B cell (primary cell): Measurements from ENCODE around the gene DNAH10. TPM values are rescaled to one million over a fixed set of nuclear protein-coding genes. Genes with fewer than 3 reads are reported as not detected.

ENCODE experiments used
- ATAC-seq: fragments of 200-7000 bp; cut with Tn5 transposase; one replicate; pipeline ENCODE4 v1.10.0; 2021; ENCODE audit warnings: low read depth, mild to moderate bottlenecking, moderate number of reproducible peaks, moderate library complexity
- CTCF ChIA-PET: fragments of 350-600 bp; sonication (Branson Sonifier 250); formaldehyde crosslinking; loops from one replicate; lab custom pipeline; 2021; ENCODE audit warnings: antibody characterized with exemption, inconsistent platforms; lab: Charles Lee
- POLR2A ChIA-PET: fragments of 350-600 bp; sonication (Branson Sonifier 250); formaldehyde crosslinking; loops from one replicate; lab custom pipeline; 2021; ENCODE audit warnings: antibody characterized with exemption; lab: Charles Lee
- DNase-seq: peaks from one replicate; pipeline ENCODE4 v3.0.0; 2013
- H2AFZ ChIP-seq: 2 replicates; pipeline ENCODE4 v1.6.1; 2012; ENCODE audit warnings: mild to moderate bottlenecking, low read depth, low read length; ENCODE audit not compliant: insufficient read depth, poor library complexity, severe bottlenecking
- H3K27ac ChIP-seq, 2 donors: 1 replicate in 1 of 2; 2 replicates in 1 of 2; pipeline ENCODE4 v1.5.1; 2012 to 2013; ENCODE audit warnings: low read length in 2 of 2, mild to moderate bottlenecking in 2 of 2, moderate library complexity in 1 of 2
- H3K27me3 ChIP-seq, 4 experiments: fragments of 200-600 bp in 1 of 4; sonication (generic) in 1 of 4; replicated peaks in 1 of 4; 1 replicate in 2 of 4; 2 replicates in 2 of 4; pipeline versions ENCODE4 v1.6.1 to v1.7.0; 2013 to 2016; ENCODE audit warnings: low read length in 3 of 4, mild to moderate bottlenecking in 2 of 4, mixed read lengths in 1 of 4, moderate library complexity in 1 of 4; ENCODE audit not compliant: insufficient read depth in 4 of 4, control insufficient read depth in 3 of 4; ENCODE audit errors: control extremely low read depth in 1 of 4
- H3K36me3 ChIP-seq, 2 experiments: replicated peaks in 1 of 2; 1 replicate in 1 of 2; 2 replicates in 1 of 2; pipeline versions ENCODE4 v1.6.1 to v1.7.1; 2013; ENCODE audit warnings: low read length in 1 of 2; ENCODE audit not compliant: insufficient read depth in 2 of 2, control insufficient read depth in 1 of 2; ENCODE audit errors: control extremely low read depth in 1 of 2, extremely low read depth in 1 of 2
- H3K4me1 ChIP-seq, 2 donors: fragments of 200-600 bp in 1 of 2; sonication (generic) in 1 of 2; 1 replicate in 1 of 2; 2 replicates in 1 of 2; pipeline versions ENCODE4 v1.5.1 to v1.6.1; 2013 to 2017; ENCODE audit warnings: low read length in 2 of 2; ENCODE audit not compliant: control insufficient read depth in 2 of 2, insufficient read depth in 2 of 2
- H3K4me2 ChIP-seq: replicated peaks from 2 replicates; pipeline ENCODE3; 2012; ENCODE audit warnings: mild to moderate bottlenecking, low read depth, low read length; ENCODE audit not compliant: poor library complexity, severe bottlenecking
- H3K4me3 ChIP-seq, 5 experiments: fragments of 200-600 bp in 1 of 5; sonication (generic) in 1 of 5; 1 replicate in 3 of 5; 2 replicates in 2 of 5; pipeline versions ENCODE4 v1.5.1 to v1.7.0; 2011 to 2016; ENCODE audit warnings: low read length in 4 of 5, mild to moderate bottlenecking in 4 of 5, low read depth in 2 of 5, control low read depth in 1 of 5, moderate library complexity in 1 of 5; ENCODE audit not compliant: insufficient read depth in 1 of 5; ENCODE audit errors: control extremely low read depth in 1 of 5, extremely low read depth in 1 of 5
- H3K79me2 ChIP-seq: fragments of 200-600 bp; sonication (generic); one replicate; pipeline ENCODE4 v1.6.0; 2016; ENCODE audit warnings: low read length; ENCODE audit not compliant: control insufficient read depth, insufficient read depth
- H3K9ac ChIP-seq: fragments of 200-600 bp; sonication (generic); 2 replicates; pipeline ENCODE4 v1.6.1; 2017; ENCODE audit warnings: mild to moderate bottlenecking, low read length, moderate library complexity
- H3K9me3 ChIP-seq, 3 donors: one replicate each; pipeline versions ENCODE4 v1.6.1 to v1.7.1; 2013; ENCODE audit warnings: low read length in 2 of 3; ENCODE audit not compliant: control insufficient read depth in 2 of 3, insufficient read depth in 1 of 3; ENCODE audit errors: control extremely low read depth in 1 of 3
- H4K20me1 ChIP-seq: 2 replicates; pipeline ENCODE4 v1.6.0; 2012; ENCODE audit warnings: mild to moderate bottlenecking, low read length; ENCODE audit not compliant: insufficient read depth, control insufficient read depth, poor library complexity, severe bottlenecking
- H3K27ac Mint-ChIP-seq: one replicate; pipeline ENCODE4 v1.8.0; 2021; ENCODE audit warnings: mixed read lengths
- H3K27me3 Mint-ChIP-seq: one replicate; pipeline ENCODE4 v1.8.0; 2021; ENCODE audit warnings: mixed read lengths
- H3K4me1 Mint-ChIP-seq: one replicate; pipeline ENCODE4 v1.8.0; 2021; ENCODE audit warnings: mixed read lengths
- H3K4me3 Mint-ChIP-seq: one replicate; pipeline ENCODE4 v1.8.0; 2021; ENCODE audit warnings: mixed read lengths
- H3K9me3 Mint-ChIP-seq: one replicate; pipeline ENCODE4 v1.8.0; 2022; ENCODE audit warnings: mixed read lengths; ENCODE audit not compliant: insufficient read depth
- EZH2 ChIP-seq: IDR thresholded peaks from 2 replicates; pipeline ENCODE4 v1.6.1; 2012; ENCODE audit warnings: borderline replicate concordance, low read depth, mild to moderate bottlenecking, moderate library complexity, low read length; ENCODE audit not compliant: insufficient read depth, poor library complexity, severe bottlenecking
- WGBS: methylation state at CpG from one replicate; pipeline ENCODE4 v1.1.5; 2013; ENCODE audit warnings: missing lambda C conversion rate; ENCODE audit not compliant: insufficient coverage; 5-methylcytosine and 5-hydroxymethylcytosine counted together
- intact Hi-C: fragments of 100-400 bp; cut with micrococcal nuclease; formaldehyde crosslinking; loops from one replicate; pipeline ENCODE4 v1.10.0; 2022
- polyA plus RNA-seq: library from polyadenylated mRNA; depleted of rRNA; stranded (reverse); fragments of >200 nt; gene quantifications from 2 replicates; pipeline ENCODE4 v1.2.3, GENCODE V29; 2012
- total RNA-seq, 2 donors: library from RNA; stranded (reverse); fragments of 120-200 nt in 1 of 2; gene quantifications; 1 replicate in 1 of 2; 2 replicates in 1 of 2; pipeline versions ENCODE4 v1.2.3 to v1.2.4, GENCODE V29; 2013 to 2022
- TF ChIP-seq, protein P1 (sequence below): fragments of 200-600 bp; IDR thresholded peaks from one replicate; pipeline ENCODE4 v1.8.0; 2022; ENCODE audit warnings: antibody characterized with exemption, mild to moderate bottlenecking

The DNAH10 gene
- total and polyA plus RNA-seq, 2 donors (not counting 1 experiment from before 2014, with no cell fraction given), result 0.24 to 0.99 TPM

DNA sequence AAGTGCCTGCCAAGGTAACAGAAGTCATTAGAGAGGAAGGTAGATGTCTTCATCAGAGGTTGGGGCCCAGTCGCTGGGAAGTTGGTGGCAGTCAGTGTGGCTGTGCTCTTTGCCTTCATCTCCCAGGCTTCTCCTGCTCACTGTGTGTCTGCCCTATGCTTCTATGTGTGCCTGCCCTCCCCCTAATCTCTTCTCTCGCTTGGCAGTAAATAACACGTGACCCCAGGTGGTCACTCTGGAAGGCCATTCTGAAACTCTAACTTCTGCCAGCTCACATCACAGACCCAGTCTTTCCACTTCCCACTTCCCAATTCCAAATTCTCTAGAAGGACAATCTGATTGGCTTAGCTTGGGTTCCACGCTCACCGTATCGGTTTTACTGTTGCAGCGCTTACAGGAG is 220.2 kb downstream of the DNAH10 start:
- intact Hi-C loops, result loop anchor here (5.0 kb wide), 1 partner anchor 180 kb away; no protein-coding TSS in a partner anchor
- 94% methylated on average over 7 of the region's 7 CpGs for WGBS
- Histone ChIP-seq H3K4me1 (peaks cover 13% of the 10 kb centered on the region in 2 donors), H3K4me2 (no peak overlapping the region), H3K4me3 (no peak overlapping the region), H2AFZ (no peak overlapping the region), H4K20me1 (peaks cover 38% of the 10 kb centered on the region), H3K9me3 (no peaks in the 10 kb centered on the region), H3K79me2 (peaks cover 40% of the 10 kb centered on the region), H3K36me3 (no peaks in the 10 kb centered on the region), H3K27me3 (no peaks in the 10 kb centered on the region), H3K27ac (no peak overlapping the region), H3K9ac (no peak overlapping the region)
- H3K4me3 Mint-ChIP-seq, result no peak overlapping the region
- POLR2A ChIA-PET, result no interaction called here
- H3K9me3 Mint-ChIP-seq, result no peaks in the 10 kb centered on the region
- CTCF ChIA-PET, result interaction anchor here (1.3 to 7.0 kb wide), 3 partner anchors 11 to 78 kb away, joined by 4 to 72 read pairs (median 16); no protein-coding TSS in a partner anchor
- no peak overlapping the region for H3K27ac Mint-ChIP-seq
- DNase-seq (no peak), ATAC-seq (no peak)
- H3K27me3 Mint-ChIP-seq, result no peaks in the 10 kb centered on the region
- H3K4me1 Mint-ChIP-seq, result peaks cover 20% of the 10 kb centered on the region
- TF ChIP-seq, protein P1, sequence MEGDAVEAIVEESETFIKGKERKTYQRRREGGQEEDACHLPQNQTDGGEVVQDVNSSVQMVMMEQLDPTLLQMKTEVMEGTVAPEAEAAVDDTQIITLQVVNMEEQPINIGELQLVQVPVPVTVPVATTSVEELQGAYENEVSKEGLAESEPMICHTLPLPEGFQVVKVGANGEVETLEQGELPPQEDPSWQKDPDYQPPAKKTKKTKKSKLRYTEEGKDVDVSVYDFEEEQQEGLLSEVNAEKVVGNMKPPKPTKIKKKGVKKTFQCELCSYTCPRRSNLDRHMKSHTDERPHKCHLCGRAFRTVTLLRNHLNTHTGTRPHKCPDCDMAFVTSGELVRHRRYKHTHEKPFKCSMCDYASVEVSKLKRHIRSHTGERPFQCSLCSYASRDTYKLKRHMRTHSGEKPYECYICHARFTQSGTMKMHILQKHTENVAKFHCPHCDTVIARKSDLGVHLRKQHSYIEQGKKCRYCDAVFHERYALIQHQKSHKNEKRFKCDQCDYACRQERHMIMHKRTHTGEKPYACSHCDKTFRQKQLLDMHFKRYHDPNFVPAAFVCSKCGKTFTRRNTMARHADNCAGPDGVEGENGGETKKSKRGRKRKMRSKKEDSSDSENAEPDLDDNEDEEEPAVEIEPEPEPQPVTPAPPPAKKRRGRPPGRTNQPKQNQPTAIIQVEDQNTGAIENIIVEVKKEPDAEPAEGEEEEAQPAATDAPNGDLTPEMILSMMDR, result no peak
- TF ChIP-seq EZH2, result no peak

DNA sequence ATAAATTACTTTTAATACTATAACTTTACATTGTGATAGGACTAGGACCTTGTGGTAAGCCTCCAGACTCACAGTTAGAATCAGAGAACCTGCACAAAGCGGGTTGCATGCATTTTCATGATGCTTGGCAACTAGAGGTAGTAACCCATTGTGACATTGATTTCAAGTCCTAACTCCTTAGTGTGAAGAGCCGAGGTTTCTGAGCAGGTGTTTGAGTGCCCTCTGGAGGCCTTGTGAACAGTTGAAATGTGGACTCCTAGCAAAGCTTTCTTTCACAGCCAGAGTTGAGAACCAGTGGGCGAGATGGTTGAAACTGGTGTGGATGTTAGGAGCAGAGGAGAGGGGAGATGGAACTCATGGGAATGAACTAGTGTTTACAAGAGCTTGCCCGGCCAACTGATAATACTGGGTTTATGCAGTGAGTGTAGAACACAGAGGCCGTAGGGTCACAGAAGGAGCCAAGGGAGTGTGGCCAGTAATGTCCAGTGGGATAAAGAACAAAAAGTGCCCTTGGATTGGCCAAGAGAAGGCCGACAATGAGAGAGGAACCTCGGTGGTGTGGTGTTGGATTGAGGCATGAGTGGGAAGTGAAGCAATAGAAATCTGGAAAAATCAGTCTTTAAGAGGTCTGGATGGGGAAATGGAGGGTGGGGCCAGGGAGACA is 221.9 kb downstream of the DNAH10 start:
- TF ChIP-seq, protein P1, result peak; percentile 72
- no peak for TF ChIP-seq EZH2
- Histone ChIP-seq H4K20me1 (peaks cover 38% of the 10 kb centered on the region), H3K4me3 (no peak overlapping the region), H3K4me1 (peaks cover 13 to 14% of the 10 kb centered on the region in 2 donors), H3K9ac (no peak overlapping the region), H3K79me2 (peaks cover 40% of the 10 kb centered on the region), H3K36me3 (peaks cover 0 to 12% of the 10 kb centered on the region in 2 experiments), H3K4me2 (no peak overlapping the region), H2AFZ (no peak overlapping the region), H3K27ac (no peak overlapping the region), H3K9me3 (no peaks in the 10 kb centered on the region), H3K27me3 (no peaks in the 10 kb centered on the region)
- Mint-ChIP-seq H3K9me3 (no peaks in the 10 kb centered on the region), H3K27me3 (no peaks in the 10 kb centered on the region), H3K27ac (no peak overlapping the region), H3K4me1 (peaks cover 22% of the 10 kb centered on the region), H3K4me3 (no peak overlapping the region)
- peak; percentile 70 for DNase-seq
- CTCF ChIA-PET, result interaction anchor here (0.6 to 7.0 kb wide), 15 partner anchors 10 to 394 kb away, joined by 3 to 72 read pairs (median 3); no protein-coding TSS in a partner anchor
- WGBS, result 72% methylated on average over 6 of the region's 7 CpGs
- ATAC-seq, result peak; percentile 71
- POLR2A ChIA-PET, result no interaction called here
- intact Hi-C loops, result loop anchor here (5.0 kb wide), 1 partner anchor 182 kb away; no protein-coding TSS in a partner anchor
